K562 (cell line): ENCODE results near the gene POLR1A. TPM values are rescaled to one million over a fixed set of nuclear protein-coding genes. Genes with fewer than 3 reads are reported as not detected.

Source experiments
- ATAC-seq: fragments of 200-7000 bp; cut with Tn5 transposase; 3 replicates; pipeline ENCODE4 v1.9.1; 2020; ENCODE audit warnings: moderate library complexity
- BruUV-seq: library from RNA; stranded (reverse); fragments of 400-500 nt; replicated peaks from 2 replicates; lab custom pipeline; 2021; lab: Mats Ljungman, UMichigan
- CTCF ChIA-PET: fragments of 300-600 bp; formaldehyde crosslinking; extraction: SDS; loops from one replicate; lab custom pipeline; 2021; ENCODE audit warnings: low intra/inter-chr PET ratio; lab: Yijun Ruan, JAX
- POLR2A ChIA-PET: fragments of 300-600, 350-650 bp; sonication (Branson Sonifier 250); formaldehyde crosslinking; extraction: SDS; loops from one replicate; lab custom pipeline; 2021; ENCODE audit warnings: antibody characterized with exemption, inconsistent platforms; lab: Yijun Ruan, JAX
- DNase-seq, 4 experiments: peaks; one replicate each; pipeline versions ENCODE4 v3.0.0 to v3.0.0-alpha.2; 2011 to 2018; ENCODE audit warnings: low spot score in 3 of 4, mixed read lengths in 3 of 4; ENCODE audit errors: extremely low read depth in 1 of 4
- FAIRE-seq: peaks from 2 replicates; lab custom pipeline; 2011; peaks lifted over from hg19 to GRCh38; lab: Jason Lieb, UNC
- H2AFZ ChIP-seq: 2 replicates; pipeline ENCODE4 v1.6.0; 2011; ENCODE audit warnings: low read depth, low read length, control low read depth, inconsistent platforms
- H3K27ac ChIP-seq: fragments of 200-600 bp; 3 replicates; pipeline ENCODE4 v1.8.0; 2011; ENCODE audit warnings: low read depth, mild to moderate bottlenecking, control low read depth, inconsistent platforms, low read length, moderate library complexity, mixed read lengths; ENCODE audit errors: extremely low read depth
- H3K27me3 ChIP-seq, 2 experiments: fragments of 300-600 bp in 1 of 2; 2 replicates in 1 of 2; 3 replicates in 1 of 2; pipeline versions ENCODE4 v1.6.0 to v1.8.0; 2011; ENCODE audit warnings: inconsistent platforms in 2 of 2, low read length in 2 of 2, mild to moderate bottlenecking in 1 of 2, mixed read lengths in 1 of 2, moderate library complexity in 1 of 2; ENCODE audit not compliant: control insufficient read depth in 2 of 2, insufficient read depth in 2 of 2
- H3K36me3 ChIP-seq: fragments of 300-600 bp; 3 replicates; pipeline ENCODE4 v1.8.0; 2011; ENCODE audit warnings: mild to moderate bottlenecking, low read length, inconsistent platforms; ENCODE audit not compliant: control insufficient read depth, insufficient read depth
- H3K4me1 ChIP-seq, 2 experiments: fragments of 200-600 bp in 1 of 2; replicated peaks in 1 of 2; 2 replicates in 1 of 2; 3 replicates in 1 of 2; pipeline versions ENCODE4 v1.5.1 to v1.8.0; 2011; ENCODE audit warnings: inconsistent platforms in 2 of 2, low read length in 2 of 2, mild to moderate bottlenecking in 1 of 2, mixed read lengths in 1 of 2, moderate library complexity in 1 of 2; ENCODE audit not compliant: control insufficient read depth in 2 of 2, insufficient read depth in 2 of 2
- H3K4me2 ChIP-seq: 2 replicates; pipeline ENCODE4 v1.6.1; 2011; ENCODE audit warnings: low read length, control low read depth, inconsistent platforms, mixed read lengths; ENCODE audit not compliant: insufficient read depth
- H3K4me3 ChIP-seq: fragments of 200-600 bp; sonication (generic), shearing (Covaris generic); 2 replicates; pipeline ENCODE4 v1.5.1; 2016; ENCODE audit warnings: control low read depth, inconsistent platforms
- H3K79me2 ChIP-seq: fragments of 200-600 bp; 3 replicates; pipeline ENCODE4 v1.8.0; 2011; ENCODE audit warnings: low read length, inconsistent platforms; ENCODE audit not compliant: control insufficient read depth, insufficient read depth
- H3K9ac ChIP-seq, 2 experiments: 2 replicates each; pipeline versions ENCODE4 v1.6.0 to v1.6.1; 2011; ENCODE audit warnings: low read depth in 2 of 2, low read length in 2 of 2, control low read depth in 1 of 2, inconsistent platforms in 1 of 2, mild to moderate bottlenecking in 1 of 2, mixed read lengths in 1 of 2; ENCODE audit not compliant: insufficient read depth in 1 of 2
- H3K9me1 ChIP-seq: one replicate; pipeline ENCODE4 v1.6.0; 2011; ENCODE audit warnings: inconsistent platforms, mild to moderate bottlenecking, low read length, moderate library complexity; ENCODE audit not compliant: control insufficient read depth, insufficient read depth
- H3K9me3 ChIP-seq: replicated peaks from 2 replicates; pipeline ENCODE4 v1.5.1; 2011; ENCODE audit warnings: low read depth, low read length, inconsistent platforms; ENCODE audit not compliant: control insufficient read depth, insufficient read depth
- H4K20me1 ChIP-seq: replicated peaks from 2 replicates; pipeline ENCODE4 v1.6.1; 2011; ENCODE audit warnings: low read length, inconsistent platforms, mixed read lengths; ENCODE audit not compliant: control insufficient read depth, insufficient read depth
- C11orf30 ChIP-seq: fragments of 450-650 bp; IDR thresholded peaks from 2 replicates; pipeline ENCODE4 v1.6.1; 2016; ENCODE audit warnings: low read depth, mild to moderate bottlenecking
- CHD2 ChIP-seq: IDR thresholded peaks from 2 replicates; pipeline ENCODE4 v1.6.1; 2011; ENCODE audit warnings: low read depth, low read length
- E2F8 ChIP-seq: fragments of 450-650 bp; IDR thresholded peaks from 2 replicates; pipeline ENCODE4 v1.7.1; 2018; ENCODE audit warnings: mild to moderate bottlenecking, low read depth; ENCODE audit not compliant: partially characterized antibody
- ELF2 ChIP-seq: fragments of 250-450 bp; sonication (Bioruptor Pico); IDR thresholded peaks from 2 replicates; pipeline ENCODE4 v1.5.0; 2021; ENCODE audit warnings: mild to moderate bottlenecking
- FOXA3 ChIP-seq, 2 experiments: fragments of 450-650 bp in 1 of 2; sonication (generic) in 1 of 2; formaldehyde crosslinking; IDR thresholded peaks in 1 of 2; conservative IDR thresholded peaks in 1 of 2; 2 replicates each; pipeline versions ENCODE4 v1.4.0 to v1.8.0; 2020 to 2022; ENCODE audit warnings: mild to moderate bottlenecking in 2 of 2, missing genetic modification reagents in 1 of 2
- HMG20B ChIP-seq: fragments of 250-450 bp; sonication (Bioruptor Pico); IDR thresholded peaks from 2 replicates; pipeline ENCODE4 v1.5.0; 2021; ENCODE audit warnings: mild to moderate bottlenecking
- IRF2 ChIP-seq: sonication (generic); formaldehyde crosslinking; IDR thresholded peaks from 2 replicates; pipeline ENCODE4 v1.8.1; 2022; ENCODE audit warnings: mild to moderate bottlenecking, missing genetic modification reagents
- MAFK ChIP-seq: IDR thresholded peaks from 2 replicates; pipeline ENCODE4 v1.6.1; 2011; ENCODE audit warnings: low read length, improper control_type of control experiment
- PCBP2 ChIP-seq: fragments of 200-400 bp; formaldehyde crosslinking; IDR thresholded peaks from 2 replicates; pipeline ENCODE4 v1.6.1; 2018; ENCODE audit warnings: low read length, low read depth, mild to moderate bottlenecking, moderate library complexity; ENCODE audit not compliant: poor library complexity, severe bottlenecking
- PTRF ChIP-seq: fragments of 450-650 bp; IDR thresholded peaks from 2 replicates; pipeline ENCODE4 v1.6.1; 2016; ENCODE audit warnings: mild to moderate bottlenecking, missing genetic modification characterization, missing compliant biosample characterization
- RBBP5 ChIP-seq: fragments of 200-600 bp; sonication (generic); IDR thresholded peaks from 2 replicates; pipeline ENCODE4 v1.6.1; 2012; ENCODE audit warnings: borderline replicate concordance, mild to moderate bottlenecking, low read length, control low read depth, inconsistent platforms; ENCODE audit not compliant: insufficient read depth, poor library complexity, severe bottlenecking
- TSC22D4 ChIP-seq: fragments of 450-650 bp; IDR thresholded peaks from 2 replicates; pipeline ENCODE4 v1.6.1; 2016; ENCODE audit warnings: missing genetic modification characterization, missing biosample characterization, control low read depth
- VEZF1 ChIP-seq: fragments of 200-800 bp; sonication (Bioruptor generic); IDR thresholded peaks from 2 replicates; pipeline ENCODE4 v1.6.1; 2017; ENCODE audit warnings: missing genetic modification characterization, missing compliant biosample characterization
- WHSC1 ChIP-seq: IDR thresholded peaks from one replicate; pipeline ENCODE4 v1.6.1; 2012; ENCODE audit warnings: low read length, control low read depth, inconsistent platforms
- ZFP1 ChIP-seq: fragments of 450-650 bp; formaldehyde crosslinking; IDR thresholded peaks from 2 replicates; pipeline ENCODE4 v1.4.0; 2020; ENCODE audit warnings: mild to moderate bottlenecking, mixed read lengths
- ZNF140 ChIP-seq: fragments of 250-450 bp; sonication (Bioruptor Pico); IDR thresholded peaks from 2 replicates; pipeline ENCODE4 v1.8.0; 2021; ENCODE audit warnings: moderate library complexity, mild to moderate bottlenecking, inconsistent platforms
- ZNF253 ChIP-seq: fragments of 250-450 bp; sonication (Bioruptor Pico); conservative IDR thresholded peaks from 2 replicates; pipeline ENCODE4 v1.6.1; 2021; ENCODE audit warnings: mild to moderate bottlenecking
- WGBS: fragments of 100-300 bp; shearing (Covaris generic); methylation state at CpG from one replicate; pipeline ENCODE4 v1.1.6; 2016; ENCODE audit warnings: low coverage, mixed read lengths; ENCODE audit not compliant: insufficient coverage; ENCODE audit errors: missing lambda C conversion rate; 5-methylcytosine and 5-hydroxymethylcytosine counted together
- in situ Hi-C: fragments of 300-500 bp; cut with MboI; formaldehyde crosslinking; loops from 4 replicates; pipeline ENCODE4 v1.15.0; 2018; ENCODE audit warnings: inconsistent platforms, mixed read lengths
- intact Hi-C: fragments of 100-400 bp; cut with micrococcal nuclease; formaldehyde crosslinking; loops from 2 replicates; pipeline ENCODE4 v1.14.2; 2022
- polyA plus RNA-seq, 8 experiments: library from polyadenylated mRNA; depleted of rRNA in 4 of 8; stranded (reverse) in 5 of 8; unstranded in 3 of 8; fragments of >200 nt; fragmentation: Nextera tagmentation in 2 of 8; fragmentation: Illumina TruSeq in 1 of 8; extraction: Ambion mirVana in 2 of 8; extraction: Trizol in 1 of 8; gene quantifications; 2 replicates each; pipeline versions ENCODE4 v1.2.1 to v1.2.3, GENCODE V29; 2011 to 2014; ENCODE audit warnings: inconsistent platforms in 1 of 8, missing spikeins in 1 of 8
- total RNA-seq, 7 experiments: library from RNA; depleted of rRNA in 6 of 7; stranded (reverse); fragments of >200 nt in 6 of 7; fragmentation: Illumina TruSeq in 2 of 7; extraction: Trizol in 2 of 7; gene quantifications; 2 replicates each; pipeline versions ENCODE4 v1.2.1 to v1.2.3, GENCODE V29; 2011 to 2021; ENCODE audit warnings: low replicate concordance in 1 of 7
- TF ChIP-seq, protein P1 (sequence below): fragments of 450-650 bp; conservative IDR thresholded peaks from 2 replicates; pipeline ENCODE4 v1.6.1; 2016; ENCODE audit warnings: missing genetic modification characterization, low read depth, mild to moderate bottlenecking, control low read depth, missing compliant biosample characterization

The POLR1A gene
- total and polyA plus RNA-seq, 9 of the 15 experiments (the other 6 are each of a cell fraction or from before 2014, with no cell fraction given): 3.0 to 72.1 (median 21.8) TPM

DNA sequence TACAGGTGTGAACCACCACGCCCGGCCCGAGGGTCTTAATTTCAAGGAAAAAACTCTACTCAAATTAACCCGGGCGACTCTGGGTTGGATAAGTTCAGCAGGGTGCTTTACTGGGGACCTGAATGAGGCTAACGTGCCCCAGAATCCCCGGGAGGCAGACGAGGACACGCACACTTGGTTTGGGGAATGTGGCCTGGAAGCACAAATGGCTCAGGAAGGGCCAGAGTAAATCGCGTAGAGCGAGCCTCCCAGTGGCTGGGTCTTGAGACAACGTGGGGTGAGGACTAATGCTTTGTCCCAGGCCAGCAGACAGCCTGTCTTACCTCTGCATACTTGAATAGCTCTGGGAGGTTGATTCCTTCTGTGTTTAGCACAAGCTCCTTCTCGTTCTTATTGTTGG, 75.8 kb downstream of the POLR1A start:
- Histone ChIP-seq H2AFZ (no peak overlapping the region), H3K4me1 (peaks cover 0 to 10% of the 10 kb centered on the region in 2 experiments; a peak in 2 of 5 replicates), H3K4me2 (no peak overlapping the region; the same call in 1 of the 2 replicates), H3K27me3 (no peaks in the 10 kb centered on the region), H3K4me3 (no peak overlapping the region), H3K9ac (no peak overlapping the region), H4K20me1 (no peaks in the 10 kb centered on the region), H3K36me3 (peaks cover 100% of the 10 kb centered on the region; the same call in 2 of the 3 replicates), H3K27ac (no peak overlapping the region), H3K9me3 (no peaks in the 10 kb centered on the region), H3K79me2 (no peaks in the 10 kb centered on the region), H3K9me1 (no peaks in the 10 kb centered on the region)
- no TSS peak for BruUV-seq
- CTCF ChIA-PET: no interaction called here
- DNase-seq (no peak), ATAC-seq (no peak), FAIRE-seq (no peak)
- WGBS: 96% methylated on average over 14 of the region's 14 CpGs
- TF ChIP-seq, protein P1, sequence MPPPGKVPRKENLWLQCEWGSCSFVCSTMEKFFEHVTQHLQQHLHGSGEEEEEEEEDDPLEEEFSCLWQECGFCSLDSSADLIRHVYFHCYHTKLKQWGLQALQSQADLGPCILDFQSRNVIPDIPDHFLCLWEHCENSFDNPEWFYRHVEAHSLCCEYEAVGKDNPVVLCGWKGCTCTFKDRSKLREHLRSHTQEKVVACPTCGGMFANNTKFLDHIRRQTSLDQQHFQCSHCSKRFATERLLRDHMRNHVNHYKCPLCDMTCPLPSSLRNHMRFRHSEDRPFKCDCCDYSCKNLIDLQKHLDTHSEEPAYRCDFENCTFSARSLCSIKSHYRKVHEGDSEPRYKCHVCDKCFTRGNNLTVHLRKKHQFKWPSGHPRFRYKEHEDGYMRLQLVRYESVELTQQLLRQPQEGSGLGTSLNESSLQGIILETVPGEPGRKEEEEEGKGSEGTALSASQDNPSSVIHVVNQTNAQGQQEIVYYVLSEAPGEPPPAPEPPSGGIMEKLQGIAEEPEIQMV: no peak
- no peak for TF ChIP-seq MAFK
- TF ChIP-seq TSC22D4 (tag): no peak
- no peak for TF ChIP-seq ZNF253
- TF ChIP-seq CHD2: no peak
- TF ChIP-seq VEZF1: no peak
- no peak for TF ChIP-seq IRF2 (CRISPR knock-in tag)
- TF ChIP-seq HMG20B (CRISPR knock-in tag): no peak
- TF ChIP-seq ZNF140: no peak
- no peak for TF ChIP-seq ELF2 (CRISPR knock-in tag)
- no peak for TF ChIP-seq WHSC1
- TF ChIP-seq FOXA3 (CRISPR knock-in tag; conservative IDR thresholded peaks at IDR 0.05 in 1 of 2, IDR thresholded peaks at IDR 0.05 in 1 of 2): no peak
- TF ChIP-seq C11orf30: no peak
- TF ChIP-seq ZFP1 (CRISPR knock-in tag): no peak
- TF ChIP-seq PTRF (tag): no peak
- TF ChIP-seq RBBP5: no peak
- no peak for TF ChIP-seq PCBP2
- no peak for TF ChIP-seq E2F8
- in situ Hi-C loops: no loop called here
- POLR2A ChIA-PET: interaction anchor here (0.6 to 1.1 kb wide), 2 partner anchors 9 to 25 kb away, joined by 3 to 4 read pairs; no protein-coding TSS in a partner anchor
- intact Hi-C loops: loop anchor here (5.0 kb wide), 2 partner anchors 47 to 203 kb away; no protein-coding TSS in a partner anchor
